ENCODE measurements around the gene PSMA5. TPM values are rescaled to one million over a fixed set of nuclear protein-coding genes. Genes with fewer than 3 reads are reported as not detected.
"Not testable (repeated sequence)": the region's sequence is repeated elsewhere in the genome, so short reads cannot be mapped to it uniquely, and the experiment has no call there.

The PSMA5 gene
- total RNA-seq, 1 donor from 2014 or later, result 62.0 TPM

GRCh38 chr1:109396513-109396839, 29.8 kb downstream of the PSMA5 start:
- H3K4me2 ChIP-seq, result peak overlapping the region; percentile 97
- peak overlapping the region; percentile 63 for H3K4me3 ChIP-seq
- H3K4me3 Mint-ChIP-seq, result peak overlapping the region; percentile 97
- H3K4me1 Mint-ChIP-seq, result peaks cover 56% of the 10 kb centered on the region
- TF ChIP-seq EZH2 (IDR thresholded peaks at IDR 0.05), result no peak
- TF ChIP-seq CTCF (IDR thresholded peaks at IDR 0.05), result no peak
- no peak for TF ChIP-seq EZH2phosphoT487 (IDR thresholded peaks at IDR 0.05)
- peaks cover 28% of the 10 kb centered on the region for H3K4me1 ChIP-seq
- H3K79me2 ChIP-seq (ENCODE audit: low read depth), result peaks cover 58% of the 10 kb centered on the region
- H3K9ac ChIP-seq, result no peak overlapping the region
- peaks cover 2% of the 10 kb centered on the region for H3K27me3 Mint-ChIP-seq (ENCODE audit: insufficient read depth, low read depth)
- H3K36me3 ChIP-seq, result no peaks in the 10 kb centered on the region
- no peak overlapping the region for H3K27ac ChIP-seq
- no peak overlapping the region for H2AFZ ChIP-seq (replicated peaks)
- H3K27ac Mint-ChIP-seq, result no peak overlapping the region
- H3K27me3 ChIP-seq, result no peaks in the 10 kb centered on the region
- H3K9me3 Mint-ChIP-seq, result no peaks in the 10 kb centered on the region
- no peak for DNase-seq (ENCODE audit: low spot score)
- no peaks in the 10 kb centered on the region for H3K9me3 ChIP-seq (ENCODE audit: low read depth)
- H3K36me3 Mint-ChIP-seq, result no peaks in the 10 kb centered on the region
- peaks cover 45% of the 10 kb centered on the region for H3F3A ChIP-seq (ENCODE audit: low read depth)
- H4K20me1 ChIP-seq (ENCODE audit: low read depth), result peaks cover 55% of the 10 kb centered on the region

- H3K4me3 Mint-ChIP-seq, result peak overlapping the region; percentile 97
- Histone ChIP-seq H3K79me2 (ENCODE audit: low read depth) (peaks cover 64% of the 10 kb centered on the region), H3K9ac (no peak overlapping the region)
Observed at GRCh38 chr1:109395602-109396512, 30.4 kb downstream of the PSMA5 start.

GRCh38 chr1:109395282-109395599, 31.0 kb downstream of the PSMA5 start:
- H2AFZ ChIP-seq (replicated peaks); H3K4me2 ChIP-seq; H3K9me3 Mint-ChIP-seq; H3K9ac ChIP-seq; H3K27ac Mint-ChIP-seq; H3K36me3 Mint-ChIP-seq; H3K36me3 ChIP-seq; DNase-seq (ENCODE audit: low spot score); H3K27me3 Mint-ChIP-seq (ENCODE audit: insufficient read depth, low read depth); H3K4me3 ChIP-seq; H3K9me3 ChIP-seq (ENCODE audit: low read depth); H3K27me3 ChIP-seq; H3K27ac ChIP-seq; H3K4me3 Mint-ChIP-seq: not testable (repeated sequence)
- peaks cover 31% of the 10 kb centered on the region for H3K4me1 ChIP-seq
- peaks cover 63% of the 10 kb centered on the region for H3K4me1 Mint-ChIP-seq
- H3K79me2 ChIP-seq (ENCODE audit: low read depth), result peaks cover 70% of the 10 kb centered on the region
- peaks cover 66% of the 10 kb centered on the region for H4K20me1 ChIP-seq (ENCODE audit: low read depth)
- H3F3A ChIP-seq (ENCODE audit: low read depth), result peaks cover 33% of the 10 kb centered on the region

More at GRCh38 chr1:109395602-109396512, 30.4 kb downstream of the PSMA5 start:
- Histone ChIP-seq H3F3A (ENCODE audit: low read depth) (peaks cover 39% of the 10 kb centered on the region), H2AFZ (replicated peaks) (no peak overlapping the region), H3K4me2 (peak overlapping the region; percentile 97), H3K4me1 (peaks cover 31% of the 10 kb centered on the region), H4K20me1 (ENCODE audit: low read depth) (peaks cover 60% of the 10 kb centered on the region), H3K9me3 (ENCODE audit: low read depth) (no peaks in the 10 kb centered on the region), H3K27me3 (no peaks in the 10 kb centered on the region), H3K27ac (no peak overlapping the region), H3K4me3 (peak overlapping the region; percentile 63), H3K36me3 (no peaks in the 10 kb centered on the region)
- DNase-seq (ENCODE audit: low spot score), result peak; percentile 27
- H3K27ac Mint-ChIP-seq, result no peak overlapping the region
- TF ChIP-seq CTCF (IDR thresholded peaks at IDR 0.05), result no peak
- no peak for TF ChIP-seq EZH2 (IDR thresholded peaks at IDR 0.05)
- TF ChIP-seq EZH2phosphoT487 (IDR thresholded peaks at IDR 0.05), result no peak
- no peaks in the 10 kb centered on the region for H3K36me3 Mint-ChIP-seq
- H3K9me3 Mint-ChIP-seq, result no peaks in the 10 kb centered on the region
- H3K4me1 Mint-ChIP-seq, result peaks cover 60% of the 10 kb centered on the region
- H3K27me3 Mint-ChIP-seq (ENCODE audit: insufficient read depth, low read depth), result peaks cover 2% of the 10 kb centered on the region

- H3K4me1 ChIP-seq, result peaks cover 31% of the 10 kb centered on the region
- Mint-ChIP-seq H3K4me3 (no peak overlapping the region), H3K9me3 (no peaks in the 10 kb centered on the region), H3K4me1 (peaks cover 63% of the 10 kb centered on the region), H3K27me3 (ENCODE audit: insufficient read depth, low read depth) (peaks cover 2% of the 10 kb centered on the region), H3K27ac (no peak overlapping the region), H3K36me3 (no peaks in the 10 kb centered on the region)
- no peaks in the 10 kb centered on the region for H3K9me3 ChIP-seq (ENCODE audit: low read depth)
- peaks cover 71% of the 10 kb centered on the region for H4K20me1 ChIP-seq (ENCODE audit: low read depth)
- peaks cover 28% of the 10 kb centered on the region for H3F3A ChIP-seq (ENCODE audit: low read depth)
- no peaks in the 10 kb centered on the region for H3K27me3 ChIP-seq
- peaks cover 75% of the 10 kb centered on the region for H3K79me2 ChIP-seq (ENCODE audit: low read depth)
- no peak overlapping the region for H3K4me2 ChIP-seq
- no peak overlapping the region for H3K9ac ChIP-seq
- H3K27ac ChIP-seq, result no peak overlapping the region
- TF ChIP-seq EZH2phosphoT487 (IDR thresholded peaks at IDR 0.05), result no peak
- no peak for TF ChIP-seq EZH2 (IDR thresholded peaks at IDR 0.05)
- TF ChIP-seq CTCF (IDR thresholded peaks at IDR 0.05), result no peak
- no peak for DNase-seq (ENCODE audit: low spot score)
- H3K36me3 ChIP-seq, result no peaks in the 10 kb centered on the region
- no peak overlapping the region for H3K4me3 ChIP-seq
- H2AFZ ChIP-seq (replicated peaks), result no peak overlapping the region
Observed at GRCh38 chr1:109394591-109395281, 31.5 kb downstream of the PSMA5 start.

Measured in neural progenitor cell (in vitro differentiated cells).